Astrocyte (in vitro differentiated cells and primary cell): ENCODE data around the gene NEK7.

ENCODE experiments used
- CTCF ChIP-seq: IDR thresholded peaks from 2 replicates; pipeline ENCODE4 v1.5.1; 2011; ENCODE audit warnings: low read depth, mild to moderate bottlenecking, inconsistent platforms, low read length, moderate library complexity; ENCODE audit not compliant: insufficient read depth
- EZH2 ChIP-seq: IDR thresholded peaks from 2 replicates; pipeline ENCODE4 v1.6.1; 2012; ENCODE audit warnings: mild to moderate bottlenecking, low read length, inconsistent platforms; ENCODE audit not compliant: insufficient read depth

GRCh38 chr1:198297281-198297680 lies 140.5 kb downstream of the NEK7 start:
- TF ChIP-seq CTCF: no peak
- no peak for TF ChIP-seq EZH2
